ENCODE measurements around the gene NCCRP1. TPM values are rescaled to one million over a fixed set of nuclear protein-coding genes. Genes with fewer than 3 reads are reported as not detected.

Gene NCCRP1
- total and polyA plus RNA-seq, 4 donors = 0.05 to 0.97 (median 0.17) TPM

DNA sequence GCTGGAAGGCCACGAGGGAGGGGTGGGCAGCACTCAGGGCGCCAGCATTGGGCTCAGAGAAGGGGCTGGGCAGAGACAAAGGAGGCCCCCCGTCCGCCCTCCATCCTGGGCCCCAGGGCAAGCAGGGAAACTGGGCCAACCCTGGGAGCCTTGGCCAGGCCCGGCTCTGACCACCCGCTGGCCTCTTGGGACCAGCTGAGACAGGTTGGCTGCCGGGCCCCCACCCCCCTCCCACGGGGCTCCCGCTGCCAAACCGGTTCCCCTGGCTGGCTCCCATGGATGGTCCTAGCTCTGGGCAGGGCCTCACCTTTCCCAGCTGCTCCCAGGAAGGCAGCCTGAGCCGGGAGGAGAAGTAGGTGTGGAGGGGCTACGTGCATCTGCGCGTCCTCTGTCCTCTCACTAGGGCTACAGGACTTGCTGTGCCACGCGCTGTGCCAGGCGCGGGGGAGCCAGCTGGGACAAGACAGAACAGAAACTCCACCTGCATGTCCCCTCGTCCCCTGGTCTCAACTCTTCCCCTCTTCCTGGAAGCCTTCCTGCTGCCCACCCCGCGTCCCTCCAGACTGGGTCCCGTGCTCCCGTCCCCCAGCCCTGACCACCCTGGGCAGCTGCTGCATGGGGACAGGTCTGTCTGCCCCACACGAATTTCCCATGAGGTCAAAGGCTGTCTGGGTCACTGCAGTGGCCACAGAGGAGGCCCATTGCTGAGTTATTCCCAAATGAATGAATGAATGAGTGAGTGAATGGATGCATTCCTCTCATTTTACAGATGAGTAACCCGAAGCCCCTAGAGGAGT is 29.1 kb upstream of the NCCRP1 start:
- peaks cover 2 to 36% (median 19%) of the 10 kb centered on the region in 5 donors for H3K4me1 ChIP-seq (ENCODE audit: control insufficient read depth in 5 of 5, insufficient read depth in 5 of 5, low read length in 5 of 5)

GRCh38 chr19:39168258-39169142 is 28.3 kb upstream of the NCCRP1 start:
- Histone ChIP-seq H3K36me3 (ENCODE audit: control insufficient read depth in 4 of 4, insufficient read depth in 4 of 4, low read length in 4 of 4) (peaks cover 0 to 32% (median 4%) of the 10 kb centered on the region in 4 donors), H3K4me1 (ENCODE audit: control insufficient read depth in 5 of 5, insufficient read depth in 5 of 5, low read length in 5 of 5) (peaks cover 2 to 33% (median 16%) of the 10 kb centered on the region in 5 donors), H3K9ac (ENCODE audit: insufficient read depth in 1 of 2, low read length in 2 of 2) (no peak overlapping the region), H3K27ac (ENCODE audit: low read depth in 1 of 2, low read length in 1 of 2) (peak overlapping the region in 1 of 2 donors; percentile 82), H3K4me3 (no peak overlapping the region), H3K27me3 (ENCODE audit: control insufficient read depth in 3 of 3, insufficient read depth in 3 of 3, low read length in 2 of 3) (no peaks in the 10 kb centered on the region), H3K9me3 (ENCODE audit: control insufficient read depth in 4 of 4, insufficient read depth in 3 of 4, low read length in 3 of 4) (no peaks in the 10 kb centered on the region)
- DNase-seq (no peak), ATAC-seq (ENCODE audit: insufficient read depth, low FRiP score) (no peak)
- no peak for TF ChIP-seq CTCF (IDR thresholded peaks at IDR 0.05; ENCODE audit: control extremely low read depth, extremely low read depth)
- 80% methylated on average over 23 of the region's 23 CpGs for WGBS, 2 donors

More for the DNA sequence above, 29.1 kb upstream of the NCCRP1 start:
- TF ChIP-seq CTCF (IDR thresholded peaks at IDR 0.05; ENCODE audit: control extremely low read depth, extremely low read depth) = no peak
- Histone ChIP-seq H3K36me3 (ENCODE audit: control insufficient read depth in 4 of 4, insufficient read depth in 4 of 4, low read length in 4 of 4) (peaks cover 0 to 26% (median 4%) of the 10 kb centered on the region in 4 donors), H3K9me3 (ENCODE audit: control insufficient read depth in 4 of 4, insufficient read depth in 3 of 4, low read length in 3 of 4) (no peaks in the 10 kb centered on the region), H3K27me3 (ENCODE audit: control insufficient read depth in 3 of 3, insufficient read depth in 3 of 3, low read length in 2 of 3) (no peaks in the 10 kb centered on the region), H3K4me3 (no peak overlapping the region), H3K9ac (ENCODE audit: insufficient read depth in 1 of 2, low read length in 2 of 2) (peak overlapping the region in 1 of 2 donors; percentile 2), H3K27ac (ENCODE audit: low read depth in 1 of 2, low read length in 1 of 2) (peak overlapping the region in 1 of 2 donors; percentile 82)
- 51 to 80% methylated on average over 21 to 25 of the region's 25 CpGs for WGBS, 2 donors
- peak; percentile 55 for ATAC-seq (ENCODE audit: insufficient read depth, low FRiP score)
- DNase-seq = peak; percentile 53 to 79 (median 77)

DNA sequence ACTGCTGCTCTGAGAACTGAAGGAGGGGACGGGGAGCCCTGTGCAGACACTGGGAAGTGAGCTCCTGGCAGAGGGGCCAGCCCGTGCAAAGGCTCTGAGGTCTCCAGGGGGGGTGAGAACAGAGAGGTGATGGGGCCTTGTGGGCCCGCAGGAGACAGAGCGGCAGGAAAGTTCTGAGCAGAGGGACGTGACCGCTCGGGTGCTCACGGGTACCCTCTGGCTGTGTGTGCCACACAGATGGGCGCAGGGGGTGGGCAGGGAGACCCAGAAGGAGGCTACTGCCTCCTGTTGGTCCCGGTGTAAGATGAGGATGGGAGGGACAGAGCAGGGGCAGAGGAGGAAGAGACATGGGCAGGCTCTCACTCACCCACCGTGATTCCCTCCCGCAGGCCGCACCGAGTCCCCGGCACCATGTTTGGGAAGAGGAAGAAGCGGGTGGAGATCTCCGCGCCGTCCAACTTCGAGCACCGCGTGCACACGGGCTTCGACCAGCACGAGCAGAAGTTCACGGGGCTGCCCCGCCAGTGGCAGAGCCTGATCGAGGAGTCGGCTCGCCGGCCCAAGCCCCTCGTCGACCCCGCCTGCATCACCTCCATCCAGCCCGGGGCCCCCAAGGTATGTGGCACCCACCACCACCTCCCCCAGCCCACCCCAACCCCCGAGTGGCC is 27.5 kb upstream of the NCCRP1 start:
- Histone ChIP-seq H3K9ac (ENCODE audit: insufficient read depth in 1 of 2, low read length in 2 of 2) (no peak overlapping the region), H3K27ac (ENCODE audit: low read depth in 1 of 2, low read length in 1 of 2) (peak overlapping the region in 1 of 2 donors; percentile 82), H3K4me1 (ENCODE audit: control insufficient read depth in 5 of 5, insufficient read depth in 5 of 5, low read length in 5 of 5) (peaks cover 2 to 33% (median 16%) of the 10 kb centered on the region in 5 donors), H3K4me3 (no peak overlapping the region), H3K27me3 (ENCODE audit: control insufficient read depth in 3 of 3, insufficient read depth in 3 of 3, low read length in 2 of 3) (no peaks in the 10 kb centered on the region), H3K36me3 (ENCODE audit: control insufficient read depth in 4 of 4, insufficient read depth in 4 of 4, low read length in 4 of 4) (peaks cover 0 to 38% (median 4%) of the 10 kb centered on the region in 4 donors), H3K9me3 (ENCODE audit: control insufficient read depth in 4 of 4, insufficient read depth in 3 of 4, low read length in 3 of 4) (no peaks in the 10 kb centered on the region)
- DNase-seq (no peak), ATAC-seq (ENCODE audit: insufficient read depth, low FRiP score) (no peak)
- TF ChIP-seq CTCF (IDR thresholded peaks at IDR 0.05; ENCODE audit: control extremely low read depth, extremely low read depth) = no peak
- 81 to 88% methylated on average over 36 of the region's 36 CpGs for WGBS, 2 donors
